IPS-15b (cell line): ENCODE measurements around the gene PPFIA4.

Source experiments
- H3K27me3 ChIP-seq: one replicate; pipeline ENCODE4 v1.6.1; 2013; ENCODE audit warnings: low read length; ENCODE audit not compliant: control insufficient read depth, insufficient read depth
- H3K36me3 ChIP-seq: one replicate; pipeline ENCODE4 v1.6.1; 2013; ENCODE audit warnings: low read length; ENCODE audit not compliant: control insufficient read depth, insufficient read depth
- H3K4me1 ChIP-seq: one replicate; pipeline ENCODE4 v1.6.1; 2013; ENCODE audit warnings: mild to moderate bottlenecking, low read length; ENCODE audit not compliant: control insufficient read depth, insufficient read depth
- H3K4me3 ChIP-seq: one replicate; pipeline ENCODE4 v1.5.1; 2013; ENCODE audit warnings: low read depth, low read length
- H3K9ac ChIP-seq: one replicate; pipeline ENCODE4 v1.6.1; 2013; ENCODE audit warnings: low read depth, mild to moderate bottlenecking, low read length
- H3K9me3 ChIP-seq: one replicate; pipeline ENCODE4 v1.6.1; 2013; ENCODE audit warnings: mild to moderate bottlenecking, low read length; ENCODE audit not compliant: control insufficient read depth, insufficient read depth

Gene PPFIA4

GRCh38 chr1:203045821-203046594 is 19.7 kb downstream of the PPFIA4 start:
- no peak overlapping the region for H3K9ac ChIP-seq
- no peaks in the 10 kb centered on the region for H3K9me3 ChIP-seq
- H3K27me3 ChIP-seq = peaks cover 4% of the 10 kb centered on the region
- peaks cover 5% of the 10 kb centered on the region for H3K36me3 ChIP-seq
- H3K4me3 ChIP-seq = no peak overlapping the region
- H3K4me1 ChIP-seq = peaks cover 4% of the 10 kb centered on the region

GRCh38 chr1:203046984-203047630 is 20.8 kb downstream of the PPFIA4 start:
- Histone ChIP-seq H3K27me3 (peaks cover 4% of the 10 kb centered on the region), H3K4me1 (peaks cover 6% of the 10 kb centered on the region), H3K9me3 (no peaks in the 10 kb centered on the region), H3K4me3 (no peak overlapping the region), H3K36me3 (peaks cover 5% of the 10 kb centered on the region), H3K9ac (no peak overlapping the region)

- peaks cover 4% of the 10 kb centered on the region for H3K27me3 ChIP-seq
- peaks cover 5% of the 10 kb centered on the region for H3K36me3 ChIP-seq
- H3K9ac ChIP-seq = no peak overlapping the region
These were observed 21.8 kb downstream of the PPFIA4 start for GRCh38 chr1:203048086-203048485.

GRCh38 chr1:203048555-203049051 is 22.3 kb downstream of the PPFIA4 start:
- Histone ChIP-seq H3K36me3 (peaks cover 3% of the 10 kb centered on the region), H3K9ac (no peak overlapping the region), H3K4me3 (peak overlapping the region; percentile 8), H3K4me1 (peaks cover 12% of the 10 kb centered on the region), H3K9me3 (no peaks in the 10 kb centered on the region), H3K27me3 (peaks cover 4% of the 10 kb centered on the region)

More at GRCh38 chr1:203048086-203048485, 21.8 kb downstream of the PPFIA4 start:
- H3K9me3 ChIP-seq = no peaks in the 10 kb centered on the region
- peaks cover 9% of the 10 kb centered on the region for H3K4me1 ChIP-seq
- H3K4me3 ChIP-seq = peak overlapping the region; percentile 8

- Histone ChIP-seq H3K9ac (no peak overlapping the region), H3K4me1 (peaks cover 16% of the 10 kb centered on the region), H3K9me3 (no peaks in the 10 kb centered on the region), H3K4me3 (no peak overlapping the region), H3K27me3 (peaks cover 4% of the 10 kb centered on the region), H3K36me3 (peaks cover under 1% of the 10 kb centered on the region)
These were observed 22.8 kb downstream of the PPFIA4 start for GRCh38 chr1:203049077-203049476.

GRCh38 chr1:203049576-203050180 is 23.4 kb downstream of the PPFIA4 start:
- H3K9ac ChIP-seq = no peak overlapping the region
- peaks cover 22% of the 10 kb centered on the region for H3K4me1 ChIP-seq
- no peak overlapping the region for H3K4me3 ChIP-seq
- peaks cover 4% of the 10 kb centered on the region for H3K27me3 ChIP-seq
- no peaks in the 10 kb centered on the region for H3K36me3 ChIP-seq
- H3K9me3 ChIP-seq = no peaks in the 10 kb centered on the region

- Histone ChIP-seq H3K36me3 (no peaks in the 10 kb centered on the region), H3K9ac (no peak overlapping the region)
These were observed 24.5 kb downstream of the PPFIA4 start for GRCh38 chr1:203050826-203051225.

GRCh38 chr1:203051841-203052324 is 25.6 kb downstream of the PPFIA4 start:
- H3K9me3 ChIP-seq = no peaks in the 10 kb centered on the region
- no peak overlapping the region for H3K4me3 ChIP-seq
- H3K9ac ChIP-seq = no peak overlapping the region
- no peaks in the 10 kb centered on the region for H3K36me3 ChIP-seq
- H3K27me3 ChIP-seq = peaks cover 4% of the 10 kb centered on the region
- peaks cover 32% of the 10 kb centered on the region for H3K4me1 ChIP-seq

More at GRCh38 chr1:203050826-203051225, 24.5 kb downstream of the PPFIA4 start:
- no peaks in the 10 kb centered on the region for H3K9me3 ChIP-seq
- peaks cover 4% of the 10 kb centered on the region for H3K27me3 ChIP-seq
- H3K4me3 ChIP-seq = no peak overlapping the region
- H3K4me1 ChIP-seq = peaks cover 32% of the 10 kb centered on the region

- H3K9ac ChIP-seq = no peak overlapping the region
- peaks cover 4% of the 10 kb centered on the region for H3K27me3 ChIP-seq
- H3K4me1 ChIP-seq = peaks cover 32% of the 10 kb centered on the region
- no peaks in the 10 kb centered on the region for H3K36me3 ChIP-seq
- no peaks in the 10 kb centered on the region for H3K9me3 ChIP-seq
- H3K4me3 ChIP-seq = no peak overlapping the region
These were observed 26.3 kb downstream of the PPFIA4 start for GRCh38 chr1:203052601-203053000.

GRCh38 chr1:203054184-203054583 is 27.9 kb downstream of the PPFIA4 start:
- Histone ChIP-seq H3K4me1 (peaks cover 29% of the 10 kb centered on the region), H3K36me3 (no peaks in the 10 kb centered on the region), H3K27me3 (peaks cover 4% of the 10 kb centered on the region), H3K4me3 (no peak overlapping the region), H3K9me3 (no peaks in the 10 kb centered on the region), H3K9ac (no peak overlapping the region)

- no peaks in the 10 kb centered on the region for H3K36me3 ChIP-seq
- peaks cover 4% of the 10 kb centered on the region for H3K27me3 ChIP-seq
- no peak overlapping the region for H3K4me3 ChIP-seq
- no peak overlapping the region for H3K9ac ChIP-seq
- H3K9me3 ChIP-seq = no peaks in the 10 kb centered on the region
- H3K4me1 ChIP-seq = peaks cover 28% of the 10 kb centered on the region
These were observed 28.4 kb downstream of the PPFIA4 start for GRCh38 chr1:203054642-203055041.
